ENCODE measurements around the gene SIRT6.
"Not testable (repeated sequence)": the region's sequence is repeated elsewhere in the genome, so short reads cannot be mapped to it uniquely, and the experiment has no call there.

The SIRT6 gene

GRCh38 chr19:4182084-4182810 is at the start of gene SIRT6, which contains the start of gene ANKRD24:
TSS of gene SIRT6 (minus strand) at chr19:4182563. CDS start at chr19:4182539, 24 bp downstream.
TSS of gene ANKRD24 (plus strand) at chr19:4182689. CDS start at chr19:4186426, 3,737 bp downstream.
- ATAC-seq (peak; percentile 89), DNase-seq (peak; percentile 98)

DNA sequence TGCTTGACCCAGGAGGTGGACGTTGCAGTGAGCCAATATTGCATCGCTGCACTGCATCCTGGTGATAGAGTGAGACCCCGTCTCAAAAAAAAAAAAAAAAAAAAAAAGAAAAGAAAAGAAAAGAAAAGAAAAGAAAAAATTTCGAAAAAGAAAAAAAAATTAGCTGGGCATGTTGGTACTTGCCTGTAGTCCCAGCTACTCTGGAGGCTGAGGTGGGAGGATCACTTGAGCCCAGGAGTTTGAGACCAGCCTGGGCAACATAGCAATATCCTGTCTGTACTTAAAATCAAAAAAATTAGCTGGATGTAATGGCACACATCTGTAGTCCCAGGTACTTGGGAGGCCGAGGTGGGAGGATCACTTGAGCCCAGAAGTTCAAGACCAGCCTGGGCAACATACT is 49.8 kb upstream of the SIRT6 start:
- not testable (repeated sequence) for DNase-seq, ATAC-seq

- ATAC-seq, DNase-seq: not testable (repeated sequence)
These were observed 49.2 kb upstream of the SIRT6 start for GRCh38 chr19:4231521-4231920.

GRCh38 chr19:4230237-4230636 is 47.9 kb upstream of the SIRT6 start:
- DNase-seq, ATAC-seq: not testable (repeated sequence)

DNA sequence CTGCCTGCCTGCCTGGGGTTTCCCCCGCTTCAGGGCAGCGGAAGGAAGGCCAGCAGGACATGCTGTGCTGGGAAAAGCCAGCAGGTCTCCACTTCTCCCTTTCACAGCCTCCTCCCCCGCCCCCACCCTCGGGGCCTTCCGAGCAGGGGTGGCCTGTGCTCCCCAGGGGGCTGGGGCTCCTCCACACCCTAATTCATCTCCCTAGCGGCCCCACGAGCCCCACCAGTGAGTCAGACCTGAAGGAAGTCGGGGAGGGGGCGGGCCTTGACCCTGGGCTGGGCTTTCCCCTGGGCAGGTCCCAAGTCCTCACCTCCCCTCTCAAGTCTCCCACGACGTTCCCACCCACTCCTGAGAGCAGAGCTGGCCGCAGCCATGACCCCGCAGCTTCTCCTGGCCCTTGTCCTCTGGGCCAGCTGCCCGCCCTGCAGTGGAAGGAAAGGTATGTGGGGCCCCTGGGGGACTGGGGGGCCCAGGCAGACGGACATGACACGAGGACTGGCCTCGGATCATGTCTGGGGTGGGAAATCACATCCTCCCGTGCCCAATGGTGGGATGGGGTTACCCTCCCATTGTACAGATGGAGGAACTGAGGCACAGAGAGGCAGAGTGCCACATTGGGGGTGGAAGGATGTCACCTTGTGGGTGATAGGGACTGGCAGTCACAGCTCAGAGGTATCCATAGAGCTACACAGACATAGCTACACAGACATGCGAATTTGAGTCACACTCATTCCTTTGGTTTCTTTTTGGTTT is 47.0 kb upstream of the SIRT6 start, which contains the start of gene EBI3:
EBI3 (plus strand) TSS at position 345 of the 753 bp plus-strand sequence; CDS start at position 373, 28 bp downstream.
- DNase-seq (peak; percentile 81), ATAC-seq (peak; percentile 84)

GRCh38 chr19:4228765-4229178 is 46.4 kb upstream of the SIRT6 start:
- DNase-seq (no peak), ATAC-seq (no peak)

DNA sequence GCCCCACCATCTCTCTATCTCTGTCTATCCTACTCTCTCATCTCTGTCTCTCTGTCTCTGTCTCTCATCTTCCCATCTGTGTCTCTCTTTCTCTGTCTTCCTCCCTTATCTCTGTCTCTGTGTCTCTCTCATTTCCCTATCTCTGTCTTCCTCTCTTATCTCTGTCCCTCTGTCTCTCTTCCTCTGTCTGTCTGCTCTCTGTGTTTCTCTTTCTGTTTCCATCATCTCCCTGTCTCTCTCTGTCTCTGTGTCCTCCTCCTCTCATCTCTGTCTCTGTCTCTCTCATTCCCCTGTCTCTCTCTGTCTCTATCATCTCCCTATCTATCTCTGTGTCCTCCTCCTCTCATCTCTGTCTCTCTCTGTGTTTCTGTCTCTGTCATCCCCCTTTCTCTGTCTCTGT is 45.4 kb upstream of the SIRT6 start:
- no peak for DNase-seq
- no peak for ATAC-seq

GRCh38 chr19:4225885-4226284 is 43.5 kb upstream of the SIRT6 start:
- DNase-seq (no peak), ATAC-seq (no peak)

DNA sequence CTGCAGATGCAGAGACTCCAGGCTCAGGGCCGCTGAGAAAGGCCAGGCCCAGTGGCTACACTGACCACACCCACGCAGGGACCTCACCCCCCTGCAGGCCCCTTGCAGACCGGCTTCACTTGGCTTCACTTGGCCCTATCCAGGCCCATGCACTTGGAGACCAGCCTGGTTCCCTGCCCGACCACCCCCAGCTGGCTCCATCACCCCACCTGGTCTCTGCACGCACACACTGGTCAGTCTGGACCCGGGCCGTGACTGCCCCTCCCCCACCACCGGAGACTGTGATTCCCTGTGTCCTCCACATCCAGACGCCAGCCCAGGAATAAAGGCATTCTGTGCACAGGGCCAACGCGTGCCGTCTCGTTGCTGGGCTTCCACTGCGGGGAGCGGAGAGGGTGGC is 42.1 kb upstream of the SIRT6 start:
- DNase-seq (no peak), ATAC-seq (no peak)

DNA sequence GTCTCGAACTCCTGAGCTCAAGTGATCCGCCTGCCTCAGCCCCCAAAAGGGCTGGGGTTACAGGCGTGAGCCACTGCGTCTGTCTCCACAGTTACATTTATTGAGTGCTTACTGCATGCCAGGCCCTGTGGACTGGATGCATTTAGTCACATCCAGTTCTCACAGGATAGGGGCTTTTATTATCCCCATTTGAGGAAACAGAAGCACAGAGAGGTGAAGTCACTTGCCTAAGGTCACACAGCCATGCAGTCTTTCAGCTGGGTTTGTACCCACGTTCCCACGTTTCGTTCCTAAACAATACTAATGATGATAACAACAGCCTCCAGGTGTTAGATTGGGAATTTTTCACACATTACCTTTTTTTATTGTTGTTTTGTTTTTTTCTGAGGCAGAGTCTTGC is 37.8 kb upstream of the SIRT6 start:
- ATAC-seq: no peak
- no peak for DNase-seq

DNA sequence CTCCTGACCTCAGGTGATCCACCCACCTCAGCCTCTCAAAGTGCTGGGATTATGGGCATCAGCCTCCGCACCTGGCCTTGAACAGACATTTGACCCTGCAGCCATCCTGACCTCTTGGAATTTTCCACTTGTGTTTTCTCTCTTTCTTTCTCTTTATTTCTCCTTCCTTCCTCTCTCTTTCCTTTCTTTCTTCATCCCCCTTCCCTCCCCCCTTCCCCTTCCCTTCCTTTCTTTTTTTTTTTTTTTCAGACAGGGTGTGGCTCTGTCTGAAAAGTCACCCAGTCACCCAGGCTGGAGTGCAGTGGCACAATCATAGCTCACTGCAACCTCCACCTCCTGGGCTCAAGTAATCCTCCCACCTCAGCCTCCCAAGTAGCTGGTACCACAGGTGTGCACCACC is 36.2 kb upstream of the SIRT6 start:
- not testable (repeated sequence) for DNase-seq, ATAC-seq

- no peak for DNase-seq
- no peak for ATAC-seq
These were observed 35.3 kb upstream of the SIRT6 start for GRCh38 chr19:4217429-4218264.

DNA sequence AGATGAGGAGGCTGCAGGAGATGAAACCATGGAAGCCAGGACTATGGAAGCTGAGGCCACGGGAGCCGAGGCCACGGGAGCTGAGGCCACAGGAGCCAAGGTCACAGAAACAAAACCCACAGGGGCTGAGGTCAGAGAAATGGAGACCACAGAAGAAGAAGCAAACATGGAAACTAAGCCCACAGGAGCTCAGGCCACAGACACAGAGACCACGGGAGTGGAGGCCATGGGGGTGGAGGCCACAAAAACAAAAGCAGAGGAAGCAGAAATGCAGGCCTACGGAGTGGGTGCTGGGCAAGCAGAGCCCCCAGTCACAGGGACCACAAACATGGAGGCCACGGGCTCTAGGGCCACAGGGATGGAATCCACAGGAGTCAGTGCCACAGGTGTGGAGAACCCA is 34.5 kb upstream of the SIRT6 start:
- no peak for ATAC-seq
- no peak for DNase-seq

GRCh38 chr19:4215807-4216206 is 33.4 kb upstream of the SIRT6 start:
- ATAC-seq: no peak
- no peak for DNase-seq

- ATAC-seq (no peak), DNase-seq (no peak)
These were observed 30.8 kb upstream of the SIRT6 start for GRCh38 chr19:4213116-4213515.

DNA sequence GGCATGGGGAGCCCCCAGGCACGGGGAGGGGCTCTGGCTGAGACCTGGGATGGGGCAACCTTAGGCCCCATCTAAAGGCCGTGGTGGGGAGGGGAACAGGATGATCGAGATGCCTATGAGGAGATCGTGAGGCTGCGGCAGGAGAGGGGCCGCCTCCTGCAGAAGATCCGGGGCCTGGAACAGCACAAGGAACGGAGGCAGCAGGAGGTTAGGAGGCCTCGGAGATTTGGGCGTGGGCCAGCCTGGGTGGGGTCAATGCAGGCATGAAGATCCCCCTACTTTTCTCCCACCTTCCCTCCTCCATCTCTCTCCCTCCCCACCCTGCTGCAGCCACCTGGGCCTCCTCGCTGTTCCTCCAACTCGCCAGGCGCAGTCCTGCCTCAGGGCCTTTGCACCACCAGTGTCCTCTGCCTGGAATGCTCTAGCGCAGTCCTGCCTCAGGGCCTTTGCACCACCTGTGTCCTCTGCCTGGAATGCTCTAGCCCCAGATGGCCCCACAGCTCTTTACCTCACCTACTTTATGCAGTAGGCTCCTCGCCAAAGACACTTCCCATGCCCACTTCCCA is 27.9 kb upstream of the SIRT6 start:
- no peak for DNase-seq
- ATAC-seq: no peak

DNA sequence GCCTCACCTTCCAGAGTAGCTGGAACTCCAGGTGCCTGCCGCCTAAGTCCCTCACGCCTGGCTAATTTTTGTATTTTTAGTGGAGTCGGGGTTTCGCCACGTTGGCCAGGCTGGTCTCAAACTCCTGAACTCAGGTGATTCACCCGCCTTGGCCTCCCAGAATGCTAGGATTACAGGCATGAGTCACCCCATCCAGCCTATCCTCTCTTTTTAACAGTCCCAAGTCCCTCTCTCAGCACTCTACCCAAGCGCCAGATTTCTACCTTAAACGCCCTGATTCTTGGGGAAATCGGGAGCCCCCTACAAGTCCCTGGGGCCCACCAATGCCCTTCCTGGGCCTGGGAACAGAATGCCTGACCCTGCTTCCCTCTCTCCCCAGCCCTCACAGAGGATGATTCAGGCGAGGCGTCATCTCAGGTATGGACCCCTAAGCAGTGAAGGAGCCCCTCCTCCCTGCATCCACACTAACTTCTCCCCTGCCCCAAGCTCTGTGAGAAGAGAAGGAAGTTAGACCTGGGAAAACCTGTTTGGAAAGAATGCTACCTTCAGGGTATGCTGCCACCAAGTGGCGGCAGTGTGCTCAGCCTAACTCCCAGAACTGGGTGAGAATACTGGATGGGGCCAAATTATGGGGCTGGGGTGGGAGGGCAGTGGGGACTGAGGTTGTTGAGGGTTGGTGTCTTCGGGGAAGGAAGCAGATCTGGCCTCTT is 26.2 kb upstream of the SIRT6 start:
- no peak for DNase-seq

GRCh38 chr19:4206818-4207484 is 24.6 kb upstream of the SIRT6 start:
- no peak for DNase-seq
- no peak for ATAC-seq

More for the DNA sequence above, 26.2 kb upstream of the SIRT6 start:
- ATAC-seq: no peak

- ATAC-seq: no peak
- DNase-seq: no peak
These were observed 19.4 kb upstream of the SIRT6 start for GRCh38 chr19:4201798-4202197.

DNA sequence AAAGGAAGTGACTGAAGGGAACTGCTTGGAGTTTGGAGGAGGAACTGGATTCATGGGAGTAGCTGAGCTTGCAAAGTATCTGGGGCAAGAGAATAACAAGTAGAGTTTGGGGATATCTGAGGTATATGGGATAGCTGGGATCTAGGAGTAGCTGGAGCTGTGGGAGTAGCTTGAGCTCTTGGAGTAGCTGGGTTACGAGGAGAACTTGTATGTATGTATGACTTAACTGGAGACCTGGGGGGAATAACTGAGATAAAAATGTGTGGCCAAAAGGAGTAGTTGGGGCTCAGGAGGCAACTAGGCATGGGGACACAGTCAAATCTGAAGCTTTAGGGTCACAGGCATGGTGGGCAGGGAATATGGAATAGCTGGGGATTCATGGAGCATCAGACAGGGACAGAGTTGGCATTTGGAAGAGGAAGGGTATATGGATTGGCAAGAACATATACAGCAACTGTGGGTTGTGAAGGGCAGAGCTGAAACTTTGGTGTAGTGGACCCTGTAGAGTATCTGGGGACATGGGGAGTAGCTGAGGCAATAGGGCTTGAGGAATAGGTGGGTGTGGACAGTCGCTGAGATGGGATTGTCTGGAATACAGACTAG is 18.7 kb upstream of the SIRT6 start:
- DNase-seq: no peak
- no peak for ATAC-seq

Measured in stimulated activated naive CD8-positive, alpha-beta T cell treated with anti-CD3 and anti-CD28 coated beads, Interleukin-15, Interleukin-2, amounts not matched to agents 100 U/mL and 50 U/mL, for 24 hours (primary cell).